HEK293T (cell line): ENCODE measurements around the gene SUN2.

Experiments used
- BHLHE40 ChIP-seq: fragments of 450-650 bp; IDR thresholded peaks from 2 replicates; pipeline ENCODE4 v1.6.1; 2016; ENCODE audit warnings: mild to moderate bottlenecking, moderate library complexity, borderline replicate concordance
- ELF4 ChIP-seq: fragments of 450-650 bp; IDR thresholded peaks from 2 replicates; pipeline ENCODE4 v1.6.1; 2017; ENCODE audit warnings: antibody characterized with exemption
- FOXK2 ChIP-seq: fragments of 450-650 bp; IDR thresholded peaks from 2 replicates; pipeline ENCODE4 v1.6.1; 2016; ENCODE audit warnings: mild to moderate bottlenecking
- NFRKB ChIP-seq: fragments of 450-650 bp; IDR thresholded peaks from 2 replicates; pipeline ENCODE4 v1.6.1; 2016; ENCODE audit warnings: mild to moderate bottlenecking, moderate library complexity
- SP1 ChIP-seq: fragments of 450-650 bp; IDR thresholded peaks from 2 replicates; pipeline ENCODE4 v1.6.1; 2017
- SUZ12 ChIP-seq: fragments of 450-650 bp; IDR thresholded peaks from 2 replicates; pipeline ENCODE4 v1.6.1; 2016; ENCODE audit warnings: mild to moderate bottlenecking

DNA sequence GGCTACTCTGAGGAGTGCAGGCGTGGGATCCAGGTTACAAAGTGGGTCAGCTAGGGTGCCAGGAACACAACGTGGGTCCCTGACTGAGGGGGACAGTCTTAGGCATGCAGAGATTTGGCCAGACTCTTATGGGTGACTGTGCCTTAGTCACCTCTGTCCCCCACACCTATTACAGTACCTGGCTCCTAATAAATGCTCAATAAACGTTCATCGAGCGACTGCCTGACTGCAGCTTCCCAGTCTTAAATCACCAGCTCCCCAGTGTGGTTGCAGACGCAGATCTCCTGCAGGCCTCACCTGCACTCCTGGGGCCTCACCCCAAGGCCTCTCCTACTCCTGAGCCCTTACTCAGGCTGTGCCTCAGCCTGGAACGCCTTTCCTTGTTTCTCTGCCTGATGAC, 3.2 kb upstream of the SUN2 start:
- no peak for TF ChIP-seq ELF4
- TF ChIP-seq BHLHE40: no peak
- no peak for TF ChIP-seq SUZ12
- TF ChIP-seq SP1: no peak
- TF ChIP-seq FOXK2: no peak
- no peak for TF ChIP-seq NFRKB
